Measurements from ENCODE around the gene SPOUT1. TPM values are rescaled to one million over a fixed set of nuclear protein-coding genes. Genes with fewer than 3 reads are reported as not detected.

The SPOUT1 gene
- total and polyA plus RNA-seq, 10 of the 15 experiments (the other 5 are each of a cell fraction or from before 2014, with no cell fraction given): 5.7 to 95.0 (median 40.6) TPM

DNA sequence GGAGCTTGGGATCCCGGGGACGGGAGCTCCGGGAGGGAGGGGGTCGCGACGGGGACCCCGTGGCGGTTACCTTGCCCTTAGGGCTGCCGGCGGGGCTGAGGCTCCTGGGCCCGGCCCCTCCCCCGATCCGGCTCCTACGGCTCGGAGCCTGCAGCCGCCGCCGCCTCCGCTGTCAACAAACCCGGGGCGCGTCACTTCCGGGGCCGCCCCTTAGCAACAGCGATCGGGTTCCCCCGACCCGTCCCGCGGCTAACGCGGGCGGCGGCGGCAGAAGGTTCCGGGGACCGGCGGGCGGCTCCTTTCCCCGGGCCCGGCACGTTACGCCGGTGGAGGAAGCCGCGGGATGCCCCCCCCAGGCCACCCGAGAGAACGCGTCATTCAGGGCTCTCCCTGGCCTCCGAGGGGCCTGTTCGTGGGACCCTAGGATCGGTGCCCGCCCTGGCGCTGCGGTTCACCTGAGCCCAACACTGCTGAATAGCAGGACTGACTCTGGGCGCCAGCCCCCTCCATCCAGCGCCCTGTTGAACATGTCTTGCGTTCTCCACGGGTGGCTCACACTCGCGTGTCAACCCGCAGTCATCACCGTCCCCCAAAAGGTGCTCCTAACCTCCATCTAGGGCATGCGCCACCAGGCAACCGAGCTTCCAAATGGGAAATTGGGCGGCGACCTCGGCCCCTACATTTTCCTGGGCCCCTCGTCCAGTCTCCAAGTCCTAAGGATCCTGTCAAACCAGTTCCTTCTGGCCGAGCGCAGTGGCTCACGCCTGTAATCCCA lies 57.7 kb downstream of the SPOUT1 start, which contains the start of gene ZER1 (continued):
- TF ChIP-seq, protein P1, sequence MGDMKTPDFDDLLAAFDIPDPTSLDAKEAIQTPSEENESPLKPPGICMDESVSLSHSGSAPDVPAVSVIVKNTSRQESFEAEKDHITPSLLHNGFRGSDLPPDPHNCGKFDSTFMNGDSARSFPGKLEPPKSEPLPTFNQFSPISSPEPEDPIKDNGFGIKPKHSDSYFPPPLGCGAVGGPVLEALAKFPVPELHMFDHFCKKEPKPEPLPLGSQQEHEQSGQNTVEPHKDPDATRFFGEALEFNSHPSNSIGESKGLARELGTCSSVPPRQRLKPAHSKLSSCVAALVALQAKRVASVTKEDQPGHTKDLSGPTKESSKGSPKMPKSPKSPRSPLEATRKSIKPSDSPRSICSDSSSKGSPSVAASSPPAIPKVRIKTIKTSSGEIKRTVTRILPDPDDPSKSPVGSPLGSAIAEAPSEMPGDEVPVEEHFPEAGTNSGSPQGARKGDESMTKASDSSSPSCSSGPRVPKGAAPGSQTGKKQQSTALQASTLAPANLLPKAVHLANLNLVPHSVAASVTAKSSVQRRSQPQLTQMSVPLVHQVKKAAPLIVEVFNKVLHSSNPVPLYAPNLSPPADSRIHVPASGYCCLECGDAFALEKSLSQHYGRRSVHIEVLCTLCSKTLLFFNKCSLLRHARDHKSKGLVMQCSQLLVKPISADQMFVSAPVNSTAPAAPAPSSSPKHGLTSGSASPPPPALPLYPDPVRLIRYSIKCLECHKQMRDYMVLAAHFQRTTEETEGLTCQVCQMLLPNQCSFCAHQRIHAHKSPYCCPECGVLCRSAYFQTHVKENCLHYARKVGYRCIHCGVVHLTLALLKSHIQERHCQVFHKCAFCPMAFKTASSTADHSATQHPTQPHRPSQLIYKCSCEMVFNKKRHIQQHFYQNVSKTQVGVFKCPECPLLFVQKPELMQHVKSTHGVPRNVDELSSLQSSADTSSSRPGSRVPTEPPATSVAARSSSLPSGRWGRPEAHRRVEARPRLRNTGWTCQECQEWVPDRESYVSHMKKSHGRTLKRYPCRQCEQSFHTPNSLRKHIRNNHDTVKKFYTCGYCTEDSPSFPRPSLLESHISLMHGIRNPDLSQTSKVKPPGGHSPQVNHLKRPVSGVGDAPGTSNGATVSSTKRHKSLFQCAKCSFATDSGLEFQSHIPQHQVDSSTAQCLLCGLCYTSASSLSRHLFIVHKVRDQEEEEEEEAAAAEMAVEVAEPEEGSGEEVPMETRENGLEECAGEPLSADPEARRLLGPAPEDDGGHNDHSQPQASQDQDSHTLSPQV (IDR thresholded peaks at IDR 0.05): no peak
- TF ChIP-seq TBL1XR1 (IDR thresholded peaks at IDR 0.05; ENCODE audit: low read depth, low read length) (peak; percentile 58; the same call in 1 of the 2 replicates), HDAC6 (IDR thresholded peaks at IDR 0.05; ENCODE audit: unreplicated experiment) (no peak), CHD4 (IDR thresholded peaks at IDR 0.05) (no peak), SUPT20H (IDR thresholded peaks at IDR 0.05; ENCODE audit: borderline replicate concordance, control insufficient read depth, low read depth, low read length) (no peak), FOXM1 (IDR thresholded peaks at IDR 0.05; ENCODE audit: low read depth, low read length) (no peak), SMAD1 (IDR thresholded peaks at IDR 0.05; ENCODE audit: low read depth, partially characterized antibody) (no peak), EZH2 (IDR thresholded peaks at IDR 0.05; ENCODE audit: borderline replicate concordance, control insufficient read depth, low read depth, low read length) (no peak), ZNF24 (IDR thresholded peaks at IDR 0.05) (peak; percentile 75), ZNF207 (IDR thresholded peaks at IDR 0.05; ENCODE audit: borderline replicate concordance) (peak; percentile 98), ZNF384 (IDR thresholded peaks at IDR 0.05; ENCODE audit: borderline replicate concordance, low read depth, low read length) (no peak), RFX5 (IDR thresholded peaks at IDR 0.05; ENCODE audit: low read depth, low read length) (peak; percentile 36; the same call in 1 of the 2 replicates), SRF (IDR thresholded peaks at IDR 0.05; ENCODE audit: low read depth in 2 of 2, low read length in 2 of 2) (peak; percentile 30 to 91; a peak in 2 of 4 replicates), JUNB (IDR thresholded peaks at IDR 0.05) (no peak), STAT1 (conservative IDR thresholded peaks at IDR 0.05) (peak; percentile 89), ETV6 (conservative IDR thresholded peaks at IDR 0.05 in 1 of 2, IDR thresholded peaks at IDR 0.05 in 1 of 2; ENCODE audit: borderline replicate concordance in 1 of 2, low read depth in 1 of 2) (peak in 1 of 2 experiments; percentile 26; a peak in 1 of 4 replicates)
- TF ChIP-seq, protein P2, sequence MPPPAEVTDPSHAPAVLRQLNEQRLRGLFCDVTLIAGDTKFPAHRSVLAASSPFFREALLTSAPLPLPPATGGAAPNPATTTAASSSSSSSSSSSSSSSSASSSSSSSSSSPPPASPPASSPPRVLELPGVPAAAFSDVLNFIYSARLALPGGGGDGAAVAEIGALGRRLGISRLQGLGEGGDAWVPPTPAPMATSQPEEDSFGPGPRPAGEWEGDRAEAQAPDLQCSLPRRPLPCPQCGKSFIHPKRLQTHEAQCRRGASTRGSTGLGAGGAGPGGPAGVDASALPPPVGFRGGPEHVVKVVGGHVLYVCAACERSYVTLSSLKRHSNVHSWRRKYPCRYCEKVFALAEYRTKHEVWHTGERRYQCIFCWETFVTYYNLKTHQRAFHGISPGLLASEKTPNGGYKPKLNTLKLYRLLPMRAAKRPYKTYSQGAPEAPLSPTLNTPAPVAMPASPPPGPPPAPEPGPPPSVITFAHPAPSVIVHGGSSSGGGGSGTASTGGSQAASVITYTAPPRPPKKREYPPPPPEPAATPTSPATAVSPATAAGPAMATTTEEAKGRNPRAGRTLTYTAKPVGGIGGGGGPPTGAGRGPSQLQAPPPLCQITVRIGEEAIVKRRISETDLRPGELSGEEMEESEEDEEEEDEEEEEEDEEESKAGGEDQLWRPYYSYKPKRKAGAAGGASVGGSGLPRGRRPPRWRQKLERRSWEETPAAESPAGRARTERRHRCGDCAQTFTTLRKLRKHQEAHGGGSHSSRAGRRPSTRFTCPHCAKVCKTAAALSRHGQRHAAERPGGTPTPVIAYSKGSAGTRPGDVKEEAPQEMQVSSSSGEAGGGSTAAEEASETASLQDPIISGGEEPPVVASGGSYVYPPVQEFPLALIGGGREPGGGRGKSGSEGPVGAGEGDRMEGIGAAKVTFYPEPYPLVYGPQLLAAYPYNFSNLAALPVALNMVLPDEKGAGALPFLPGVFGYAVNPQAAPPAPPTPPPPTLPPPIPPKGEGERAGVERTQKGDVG (CRISPR knock-in tag; IDR thresholded peaks at IDR 0.05): no peak
- TF ChIP-seq, protein P3, sequence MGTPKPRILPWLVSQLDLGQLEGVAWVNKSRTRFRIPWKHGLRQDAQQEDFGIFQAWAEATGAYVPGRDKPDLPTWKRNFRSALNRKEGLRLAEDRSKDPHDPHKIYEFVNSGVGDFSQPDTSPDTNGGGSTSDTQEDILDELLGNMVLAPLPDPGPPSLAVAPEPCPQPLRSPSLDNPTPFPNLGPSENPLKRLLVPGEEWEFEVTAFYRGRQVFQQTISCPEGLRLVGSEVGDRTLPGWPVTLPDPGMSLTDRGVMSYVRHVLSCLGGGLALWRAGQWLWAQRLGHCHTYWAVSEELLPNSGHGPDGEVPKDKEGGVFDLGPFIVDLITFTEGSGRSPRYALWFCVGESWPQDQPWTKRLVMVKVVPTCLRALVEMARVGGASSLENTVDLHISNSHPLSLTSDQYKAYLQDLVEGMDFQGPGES (IDR thresholded peaks at IDR 0.05): peak; percentile 69
- TF ChIP-seq, protein P4, sequence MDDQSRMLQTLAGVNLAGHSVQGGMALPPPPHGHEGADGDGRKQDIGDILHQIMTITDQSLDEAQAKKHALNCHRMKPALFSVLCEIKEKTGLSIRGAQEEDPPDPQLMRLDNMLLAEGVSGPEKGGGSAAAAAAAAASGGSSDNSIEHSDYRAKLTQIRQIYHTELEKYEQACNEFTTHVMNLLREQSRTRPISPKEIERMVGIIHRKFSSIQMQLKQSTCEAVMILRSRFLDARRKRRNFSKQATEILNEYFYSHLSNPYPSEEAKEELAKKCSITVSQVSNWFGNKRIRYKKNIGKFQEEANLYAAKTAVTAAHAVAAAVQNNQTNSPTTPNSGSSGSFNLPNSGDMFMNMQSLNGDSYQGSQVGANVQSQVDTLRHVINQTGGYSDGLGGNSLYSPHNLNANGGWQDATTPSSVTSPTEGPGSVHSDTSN (IDR thresholded peaks at IDR 0.05; ENCODE audit: insufficient replicate concordance, low read depth, low read length): peak; percentile 59

Measured in GM12878 (cell line).